ENCODE measurements around the gene STAT5B.

GRCh38 chr17:42182927-42183734 is 93.1 kb downstream of the STAT5B start:
- TF ChIP-seq CTCF (IDR thresholded peaks at IDR 0.05 in 2 of 3, conservative IDR thresholded peaks at IDR 0.05 in 1 of 3; ENCODE audit: insufficient read depth in 2 of 3, low read depth in 1 of 3, low read length in 3 of 3) (no peak), TEAD1 (CRISPR knock-in tag; IDR thresholded peaks at IDR 0.05) (no peak), FOXP4 (CRISPR knock-in tag; IDR thresholded peaks at IDR 0.05; ENCODE audit: borderline replicate concordance) (no peak)

Measured in K562 (cell line).